Middle frontal gyrus (tissue), 1 donor: ENCODE results near the gene CRPPA.
A peak's percentile ranks its signal among the peaks of the same experiment; 100 is the strongest.

Experiments used
- DNase-seq: peaks from one replicate; pipeline ENCODE4 v3.0.0-alpha.2; 2015; ENCODE audit warnings: low spot score; ENCODE audit errors: extremely low spot score

The CRPPA gene

GRCh38 chr7:16423761-16424160 lies 2.4 kb upstream of the CRPPA start:
- DNase-seq: no peak

GRCh38 chr7:16422917-16423316 lies 1.6 kb upstream of the CRPPA start:
- DNase-seq: no peak

- DNase-seq: no peak
Observed at GRCh38 chr7:16422103-16422435, 731 bp upstream of the CRPPA start.

- DNase-seq: peak; percentile 85
Observed at GRCh38 chr7:16420649-16421332, 547 bp downstream of the CRPPA start.

- no peak for DNase-seq
Observed at GRCh38 chr7:16420329-16420648, 1.0 kb downstream of the CRPPA start.

GRCh38 chr7:16419859-16420258 lies 1.5 kb downstream of the CRPPA start:
- DNase-seq: no peak

- no peak for DNase-seq
Observed at GRCh38 chr7:16419126-16419525, 2.2 kb downstream of the CRPPA start.

GRCh38 chr7:16417906-16418305 lies 3.4 kb downstream of the CRPPA start:
- DNase-seq: no peak

- no peak for DNase-seq
Observed at GRCh38 chr7:16416289-16417282, 4.8 kb downstream of the CRPPA start.

- no peak for DNase-seq
Observed at GRCh38 chr7:16412274-16413254, 8.8 kb downstream of the CRPPA start.

GRCh38 chr7:16411391-16411790 lies 9.9 kb downstream of the CRPPA start:
- DNase-seq: no peak

GRCh38 chr7:16409777-16410176 lies 11.6 kb downstream of the CRPPA start:
- DNase-seq: no peak

GRCh38 chr7:16404636-16405035 lies 16.7 kb downstream of the CRPPA start:
- no peak for DNase-seq

- no peak for DNase-seq
Observed at GRCh38 chr7:16403475-16403874, 17.9 kb downstream of the CRPPA start.

GRCh38 chr7:16402940-16403339 lies 18.4 kb downstream of the CRPPA start:
- DNase-seq: no peak

- DNase-seq: no peak
Observed at GRCh38 chr7:16402091-16402490, 19.2 kb downstream of the CRPPA start.

- DNase-seq: no peak
Observed at GRCh38 chr7:16400893-16401275, 20.5 kb downstream of the CRPPA start.

GRCh38 chr7:16399916-16400892 lies 21.1 kb downstream of the CRPPA start:
- no peak for DNase-seq

GRCh38 chr7:16399265-16399831 lies 22.0 kb downstream of the CRPPA start:
- DNase-seq: no peak
